Suprapubic skin (tissue), 4 donors: Measurements from ENCODE around the gene SUGP1.

ENCODE experiments used
- EP300 ChIP-seq: sonication (generic); formaldehyde crosslinking; IDR thresholded peaks from one replicate; pipeline ENCODE4 v1.6.1; 2017; ENCODE audit warnings: antibody characterized with exemption
- POLR2A ChIP-seq, 2 donors: fragments of 450-650 bp; IDR thresholded peaks; one replicate each; pipeline ENCODE4 v1.6.1; 2017; ENCODE audit warnings: antibody characterized with exemption in 2 of 2, mild to moderate bottlenecking in 2 of 2, moderate library complexity in 2 of 2
- POLR2AphosphoS5 ChIP-seq, 3 donors: sonication (generic); formaldehyde crosslinking; IDR thresholded peaks; one replicate each; pipeline ENCODE4 v1.6.1; 2017; ENCODE audit warnings: antibody characterized with exemption in 3 of 3
- TF ChIP-seq, protein P1 (sequence below), 2 donors: fragments of 200-600 bp in 1 of 2; fragments of 450-650 bp in 1 of 2; sonication (generic) in 1 of 2; IDR thresholded peaks; one replicate each; pipeline ENCODE4 v1.5.1; 2016 to 2019; ENCODE audit warnings: antibody characterized with exemption in 2 of 2, mild to moderate bottlenecking in 1 of 2, moderate library complexity in 1 of 2

DNA sequence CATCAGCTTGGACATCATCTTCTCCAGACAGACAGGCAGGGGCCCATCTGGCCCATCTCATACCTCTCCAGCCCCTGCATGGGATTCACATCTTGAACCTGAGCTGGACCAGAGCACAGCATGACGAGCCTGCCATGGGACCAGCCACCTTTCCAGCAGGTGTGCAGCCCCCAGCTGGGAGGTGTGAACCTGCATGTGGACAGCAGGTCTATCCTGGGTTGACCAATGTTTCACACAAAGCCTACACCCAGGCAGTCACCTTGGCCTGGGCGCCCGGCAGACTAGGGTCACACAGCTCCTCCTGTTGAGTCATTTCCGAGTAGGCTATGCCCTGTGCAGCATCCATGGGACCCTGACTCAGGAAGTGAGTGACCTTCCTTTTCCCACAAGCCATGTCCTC is 41.8 kb upstream of the SUGP1 start:
- TF ChIP-seq, protein P1, sequence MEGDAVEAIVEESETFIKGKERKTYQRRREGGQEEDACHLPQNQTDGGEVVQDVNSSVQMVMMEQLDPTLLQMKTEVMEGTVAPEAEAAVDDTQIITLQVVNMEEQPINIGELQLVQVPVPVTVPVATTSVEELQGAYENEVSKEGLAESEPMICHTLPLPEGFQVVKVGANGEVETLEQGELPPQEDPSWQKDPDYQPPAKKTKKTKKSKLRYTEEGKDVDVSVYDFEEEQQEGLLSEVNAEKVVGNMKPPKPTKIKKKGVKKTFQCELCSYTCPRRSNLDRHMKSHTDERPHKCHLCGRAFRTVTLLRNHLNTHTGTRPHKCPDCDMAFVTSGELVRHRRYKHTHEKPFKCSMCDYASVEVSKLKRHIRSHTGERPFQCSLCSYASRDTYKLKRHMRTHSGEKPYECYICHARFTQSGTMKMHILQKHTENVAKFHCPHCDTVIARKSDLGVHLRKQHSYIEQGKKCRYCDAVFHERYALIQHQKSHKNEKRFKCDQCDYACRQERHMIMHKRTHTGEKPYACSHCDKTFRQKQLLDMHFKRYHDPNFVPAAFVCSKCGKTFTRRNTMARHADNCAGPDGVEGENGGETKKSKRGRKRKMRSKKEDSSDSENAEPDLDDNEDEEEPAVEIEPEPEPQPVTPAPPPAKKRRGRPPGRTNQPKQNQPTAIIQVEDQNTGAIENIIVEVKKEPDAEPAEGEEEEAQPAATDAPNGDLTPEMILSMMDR (IDR thresholded peaks at IDR 0.05) = no peak
- TF ChIP-seq POLR2A (IDR thresholded peaks at IDR 0.05) (no peak), EP300 (no peak), POLR2AphosphoS5 (IDR thresholded peaks at IDR 0.05) (no peak)
